HG02852 (cell line): ENCODE measurements around the gene AR.
"Not testable (repeated sequence)": the region's sequence is repeated elsewhere in the genome, so short reads cannot be mapped to it uniquely, and the experiment has no call there.

ENCODE experiments used
- ATAC-seq: cut with Tn5 transposase; IDR thresholded peaks from one replicate; pipeline ENCODE4 v1.9.1; 2021; ENCODE audit warnings: mild to moderate bottlenecking, moderate library complexity; ENCODE audit not compliant: unreplicated experiment

Gene AR

DNA sequence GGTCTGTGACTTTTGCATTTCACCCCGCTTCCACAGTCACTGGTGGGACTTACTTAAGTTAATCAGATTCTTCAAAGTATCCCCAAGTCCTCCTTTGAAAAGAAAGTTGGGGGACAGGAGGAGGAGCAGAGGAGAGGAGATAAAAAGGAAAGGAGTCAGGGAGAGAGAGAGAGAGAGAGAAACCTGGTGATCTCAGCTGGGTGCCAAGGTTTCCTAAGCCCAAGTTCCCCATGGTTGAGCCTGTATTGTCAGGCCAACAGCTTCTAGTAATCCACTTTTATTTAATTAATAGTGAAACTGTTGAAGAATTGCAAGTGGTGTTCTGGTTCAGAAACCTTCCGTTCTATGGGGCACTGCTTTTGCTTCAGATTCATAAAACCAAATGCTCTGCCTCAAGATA is 91.6 kb downstream of the AR start:
- ATAC-seq = no peak

DNA sequence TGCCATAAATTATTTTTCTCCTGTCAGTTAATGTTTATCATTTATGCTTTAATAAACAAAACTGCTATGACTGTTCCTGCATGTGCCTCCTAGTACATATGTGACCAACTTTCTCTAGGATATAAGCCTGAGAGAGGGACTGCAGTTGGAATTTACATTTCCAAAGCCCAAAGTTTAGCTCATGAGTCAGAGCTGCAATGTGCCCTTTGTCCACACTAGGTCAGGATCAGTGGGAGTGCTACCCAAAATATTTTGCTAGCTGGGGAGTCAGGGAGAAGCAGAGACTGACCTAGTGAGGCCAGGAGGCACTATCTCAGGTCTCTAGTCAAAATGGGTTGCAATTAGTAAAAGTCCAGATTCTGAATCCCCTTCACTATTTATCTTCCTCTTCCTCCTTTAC is 92.7 kb downstream of the AR start:
- ATAC-seq = no peak

DNA sequence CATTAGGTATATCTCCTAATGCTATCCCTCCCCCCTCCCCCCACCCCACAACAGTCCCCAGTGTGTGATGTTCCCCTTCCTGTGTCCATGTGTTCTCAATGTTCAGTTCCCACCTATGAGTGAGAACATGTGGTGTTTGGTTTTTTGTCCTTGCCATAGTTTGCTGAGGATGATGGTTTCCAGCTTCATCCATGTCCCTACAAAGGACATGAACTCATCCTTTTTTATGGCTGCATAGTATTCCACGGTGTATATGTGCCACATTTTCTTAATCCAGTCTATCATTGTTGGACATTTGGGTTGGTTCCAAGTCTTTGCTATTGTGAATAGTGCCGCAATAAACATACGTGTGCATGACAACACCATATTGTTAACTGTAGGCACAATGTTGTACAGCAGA is 93.5 kb downstream of the AR start:
- not testable (repeated sequence) for ATAC-seq

DNA sequence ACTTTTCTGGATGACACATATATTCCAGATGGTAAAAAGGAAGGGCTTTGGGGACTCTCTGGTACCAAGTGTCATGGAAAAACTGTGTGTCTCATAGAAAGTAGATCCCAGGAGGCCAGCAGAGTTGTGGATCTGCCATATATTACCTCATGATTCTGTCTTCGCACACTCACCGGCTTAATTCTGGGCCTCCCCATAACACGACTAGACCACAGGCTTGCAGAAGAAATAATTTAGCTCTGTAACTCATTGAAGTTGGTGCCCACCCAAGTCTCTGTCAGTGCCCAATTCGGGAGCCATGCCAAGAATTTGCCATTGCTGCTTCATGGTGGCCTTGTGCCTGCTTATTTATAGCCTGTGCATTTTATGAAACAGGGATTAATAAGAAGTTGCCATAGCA is 104.5 kb downstream of the AR start:
- no peak for ATAC-seq

DNA sequence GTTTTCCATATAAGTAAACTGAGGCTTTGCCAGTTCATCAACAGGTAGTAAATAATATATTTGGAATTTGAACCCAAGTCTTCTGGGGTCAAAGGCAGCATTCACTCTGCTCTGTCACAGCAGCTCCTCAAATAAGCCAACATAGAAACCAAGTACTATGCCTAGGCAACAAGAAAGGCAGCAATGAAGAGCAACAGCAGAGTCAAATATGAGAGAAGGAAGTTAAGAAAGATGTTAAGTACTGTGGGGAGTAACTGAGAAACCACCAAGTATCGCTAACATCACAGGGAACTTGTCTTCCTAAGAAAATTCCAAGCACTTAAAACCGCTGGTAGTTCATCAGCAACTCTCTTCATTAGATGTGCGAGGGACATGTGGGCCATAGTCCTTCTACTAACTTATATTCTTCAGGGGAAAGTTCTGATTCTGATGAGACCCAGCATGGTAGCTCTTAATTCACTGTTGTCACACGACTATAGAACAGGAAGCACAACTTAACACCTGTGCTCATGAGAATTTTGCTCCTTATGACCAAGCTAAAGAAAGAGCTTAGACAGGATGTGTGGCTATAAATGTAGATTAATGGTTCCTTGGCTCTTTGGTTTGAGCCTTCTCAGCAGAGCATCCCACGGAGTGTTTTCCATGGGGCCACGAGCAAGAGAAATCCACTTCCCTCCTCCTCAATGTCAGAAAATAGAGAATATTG is 107.8 kb downstream of the AR start:
- no peak for ATAC-seq

DNA sequence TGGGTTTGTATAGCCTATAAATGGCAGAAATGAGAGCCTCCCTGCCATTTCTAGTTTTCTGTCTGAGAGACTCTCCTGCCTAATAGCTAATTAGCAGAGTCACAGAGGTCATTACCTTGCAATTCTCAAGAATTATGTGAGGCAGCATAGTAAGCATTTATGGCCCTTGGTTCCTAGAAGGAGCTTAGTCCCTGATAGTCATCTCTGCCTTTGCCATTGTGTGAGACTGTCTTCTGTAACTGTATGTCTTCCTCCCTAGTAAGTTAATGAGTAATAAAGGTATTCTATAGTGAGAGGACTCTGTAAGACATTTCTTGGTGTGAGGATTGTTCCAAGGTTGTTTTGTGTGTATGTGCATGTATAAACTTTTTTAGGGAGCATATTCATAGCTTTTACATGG is 108.7 kb downstream of the AR start:
- no peak for ATAC-seq

DNA sequence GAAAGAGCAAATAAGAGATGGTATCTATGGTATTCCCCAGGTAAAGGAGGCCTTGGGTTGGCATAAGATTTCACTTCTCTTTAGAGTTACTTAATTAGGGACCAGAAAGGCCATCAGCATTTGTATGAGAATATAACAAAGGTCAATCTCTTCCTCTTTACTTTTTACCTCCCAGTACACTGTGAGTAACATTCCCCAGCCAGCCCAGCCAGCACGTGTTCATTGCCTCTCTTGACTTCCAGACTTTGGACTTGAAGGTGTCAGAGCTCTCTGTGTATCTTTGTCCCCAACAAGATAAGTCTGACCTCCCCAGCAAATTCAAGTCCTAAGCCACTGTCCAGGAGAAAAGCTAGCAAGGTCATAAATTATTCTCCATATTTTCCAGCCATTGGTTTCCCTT is 110.5 kb downstream of the AR start:
- ATAC-seq = no peak

DNA sequence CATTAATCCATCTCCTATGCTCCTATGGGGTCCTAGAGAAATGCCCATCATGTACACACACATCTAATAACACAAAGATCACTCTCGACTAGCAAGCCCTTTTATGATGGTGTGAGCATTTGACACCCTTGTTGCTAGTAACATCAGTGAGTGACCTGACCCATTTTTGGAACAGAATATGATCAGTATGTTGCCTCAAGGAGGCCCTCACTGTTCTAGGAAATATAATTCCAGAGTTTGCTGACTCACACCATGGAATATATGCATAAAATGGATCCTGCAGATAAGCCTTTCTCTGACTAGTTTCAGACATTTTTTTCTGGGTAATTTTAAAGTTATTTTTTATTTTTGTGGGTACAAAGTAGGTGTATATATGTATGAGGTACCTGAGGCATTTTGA is 121.8 kb downstream of the AR start:
- ATAC-seq = no peak

DNA sequence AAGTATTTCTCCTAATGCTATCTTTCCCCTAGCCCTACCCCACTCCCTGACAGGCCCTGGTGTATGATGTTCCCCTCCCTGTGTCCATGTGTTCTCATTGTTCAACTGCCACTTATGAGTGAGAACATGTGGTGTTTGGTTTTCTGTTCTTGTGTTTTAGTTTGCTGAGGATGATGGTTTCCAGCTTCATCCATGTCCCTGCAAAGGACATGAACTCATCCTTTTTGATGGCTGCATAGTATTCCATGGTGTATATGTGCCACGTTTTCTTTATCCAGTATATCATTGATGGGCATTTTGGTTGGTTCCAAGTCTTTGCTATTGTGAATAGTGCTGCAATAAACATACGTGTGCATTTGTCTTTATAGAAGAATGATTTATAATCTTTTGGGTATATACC is 126.9 kb downstream of the AR start:
- not testable (repeated sequence) for ATAC-seq

DNA sequence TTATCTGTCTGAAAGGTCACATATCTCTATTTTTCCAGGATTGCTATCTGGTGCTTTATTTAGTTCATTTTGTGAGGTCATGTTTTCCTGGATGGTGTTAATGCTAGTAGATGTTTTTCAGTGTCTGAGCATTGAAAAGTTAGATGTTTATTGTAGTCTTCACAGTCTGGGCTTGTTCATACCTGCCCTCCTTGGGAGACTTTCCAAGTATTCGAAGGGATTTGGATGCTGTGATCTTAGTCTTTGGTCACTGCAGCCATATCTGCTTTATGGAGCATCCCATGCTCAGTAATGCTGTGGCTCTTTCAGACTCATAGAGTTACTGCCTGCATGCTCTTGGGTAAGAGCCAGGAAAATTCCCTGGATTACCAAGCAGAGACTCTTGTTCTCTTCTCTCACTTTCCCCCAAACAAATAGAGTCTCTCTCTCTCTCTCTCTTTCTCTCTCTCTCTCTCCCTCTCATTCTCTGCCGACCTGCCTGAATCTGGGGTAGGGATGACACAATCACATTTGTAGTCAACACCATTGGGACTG is 130.0 kb downstream of the AR start:
- no peak for ATAC-seq

DNA sequence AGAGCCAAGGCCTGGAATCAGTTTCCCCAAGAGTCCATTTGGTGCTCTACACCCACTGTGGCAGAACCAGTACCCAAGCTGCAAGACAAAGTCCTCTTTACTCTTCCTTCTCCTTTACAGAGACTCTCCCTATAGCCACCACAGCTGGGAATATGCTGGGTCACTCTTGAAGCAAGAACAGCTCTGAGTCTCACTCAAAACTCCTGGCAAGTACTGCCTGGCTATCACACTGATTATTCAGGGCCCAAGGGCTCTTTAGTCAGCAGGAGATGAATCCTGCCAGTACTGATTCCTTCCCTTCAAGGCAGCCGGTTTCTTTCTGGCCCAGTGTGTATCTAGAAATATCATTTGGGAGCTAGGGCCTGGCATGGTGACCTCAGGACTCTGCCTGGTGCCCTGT is 130.9 kb downstream of the AR start:
- no peak for ATAC-seq

DNA sequence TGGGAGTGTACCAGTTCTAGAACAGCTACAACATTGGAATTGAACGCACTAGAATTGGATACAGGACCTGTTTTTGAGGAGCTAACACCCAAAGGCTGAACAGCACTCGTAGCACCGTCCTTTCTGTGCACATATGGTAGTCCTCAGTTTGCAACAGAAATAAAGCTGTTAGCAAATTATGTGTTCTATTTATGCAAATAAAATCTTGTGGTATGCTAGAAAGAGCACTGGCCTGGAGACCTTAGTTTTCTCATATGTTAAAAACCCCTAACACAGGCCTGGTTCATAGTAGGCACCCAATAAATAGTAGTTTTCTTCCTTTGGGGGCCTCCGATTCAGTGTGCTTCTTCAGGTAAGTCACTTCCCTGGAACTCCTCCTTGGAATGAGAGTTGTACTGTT is 140.3 kb downstream of the AR start:
- ATAC-seq = no peak

DNA sequence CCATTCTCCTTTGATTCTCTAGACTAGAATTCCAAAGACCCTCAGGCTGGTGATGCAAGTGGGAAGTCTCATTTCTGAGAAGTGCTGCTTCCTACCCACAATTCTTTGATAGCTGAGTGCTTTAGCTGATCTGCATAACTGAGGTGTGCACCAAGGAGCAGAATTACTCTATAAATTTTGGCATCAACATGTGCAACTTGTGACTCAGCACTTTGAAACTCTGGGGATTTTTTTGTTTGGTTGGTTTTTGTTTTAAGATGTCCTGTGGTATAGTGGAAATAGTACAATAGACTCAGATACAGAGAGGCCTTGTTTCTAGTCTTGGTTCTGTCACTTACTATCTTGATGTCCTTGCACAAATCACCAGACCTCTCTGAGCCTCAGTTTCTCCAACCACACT is 148.4 kb downstream of the AR start:
- no peak for ATAC-seq

DNA sequence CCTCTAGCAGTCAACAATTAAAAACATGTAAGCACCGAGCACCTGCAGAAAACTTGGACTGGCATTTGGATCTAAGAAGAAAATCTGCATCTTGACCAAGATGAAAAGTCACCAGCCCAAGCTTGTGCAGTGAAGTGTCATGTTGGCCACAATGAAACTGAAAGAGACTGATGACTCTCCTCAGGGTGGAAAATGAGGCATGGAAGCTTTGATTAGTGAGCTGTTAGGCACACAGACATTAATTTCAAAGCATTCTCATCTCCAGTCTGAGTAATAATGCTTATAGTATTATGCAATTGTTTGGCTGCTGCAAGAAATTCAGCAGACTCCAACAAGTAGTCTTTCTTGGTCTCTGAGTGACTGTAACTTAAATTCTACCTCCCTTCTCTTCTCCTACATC is 150.1 kb downstream of the AR start:
- no peak for ATAC-seq

DNA sequence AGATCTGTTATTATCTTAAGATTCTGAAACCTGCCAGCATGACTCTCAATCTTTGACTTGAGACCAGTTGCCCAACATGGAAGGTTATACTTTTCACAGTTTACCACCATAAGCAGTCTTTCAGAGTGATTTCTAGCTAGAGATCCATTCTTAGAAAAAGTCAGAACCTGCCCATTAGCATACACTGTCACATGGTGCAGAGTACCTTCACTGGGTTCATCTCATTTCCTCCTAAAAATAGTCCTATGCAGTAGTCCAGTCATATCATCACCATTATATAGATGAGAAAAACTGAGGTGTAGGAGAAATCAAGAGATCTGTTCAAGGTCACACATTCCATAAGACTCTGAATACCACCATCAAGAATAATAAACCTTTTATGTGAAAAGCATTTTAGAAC is 153.6 kb downstream of the AR start:
- no peak for ATAC-seq

DNA sequence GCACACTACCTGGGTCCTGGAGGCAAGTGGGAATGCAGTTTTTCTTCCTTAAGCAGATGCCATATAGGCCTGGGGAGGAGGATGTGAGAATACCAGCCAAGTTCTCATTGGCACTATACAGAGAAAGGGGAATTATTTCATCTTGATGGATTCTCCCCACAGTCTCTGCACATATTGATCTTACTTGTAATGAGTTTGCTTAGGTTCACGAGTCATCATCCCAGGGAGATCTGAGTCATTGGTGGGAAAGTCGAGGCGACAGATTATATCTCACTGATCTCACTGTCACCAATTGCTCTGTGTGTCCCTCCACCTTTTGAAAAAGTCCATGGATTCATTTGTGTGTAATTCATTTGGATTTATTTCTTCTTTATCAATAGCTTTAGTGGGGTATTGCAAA is 156.8 kb downstream of the AR start:
- ATAC-seq = no peak

DNA sequence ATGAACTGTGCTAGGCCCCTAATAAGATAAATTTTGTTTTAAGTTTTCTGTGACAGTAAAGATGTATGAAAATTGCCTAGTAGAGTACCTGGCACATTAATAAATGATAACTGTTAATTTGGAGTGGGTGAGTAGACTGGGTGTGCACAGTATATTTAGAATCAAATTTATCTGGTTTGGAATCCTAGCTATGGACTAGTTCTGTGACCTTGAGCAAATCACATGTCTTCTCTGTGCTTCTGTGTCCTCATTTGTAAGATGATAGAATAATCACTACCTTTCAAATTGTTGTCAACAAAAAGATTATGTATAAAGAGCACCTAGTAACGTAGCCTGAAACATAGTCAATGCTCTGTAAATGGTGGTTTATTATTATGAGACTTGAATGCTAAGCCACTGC is 170.2 kb downstream of the AR start:
- ATAC-seq = no peak

DNA sequence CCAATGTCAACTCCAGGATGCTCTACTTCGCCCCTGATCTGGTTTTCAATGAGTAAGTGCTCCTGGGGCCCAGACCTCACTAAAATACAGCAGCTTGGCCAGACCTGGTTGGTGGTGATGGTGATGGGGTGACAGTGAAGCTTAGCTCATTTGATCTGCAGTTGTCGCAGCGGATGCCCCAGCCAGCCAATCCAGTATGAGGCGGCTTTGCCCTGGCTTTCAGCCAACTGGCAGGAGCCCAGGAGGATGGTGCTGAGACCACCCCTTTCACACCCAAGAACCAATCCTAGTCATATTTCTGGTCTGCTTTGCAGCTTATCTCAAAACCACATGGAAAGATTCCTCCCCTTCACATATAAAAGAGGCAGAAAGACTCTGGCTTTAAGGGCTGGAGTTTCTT is 173.8 kb downstream of the AR start:
- no peak for ATAC-seq

DNA sequence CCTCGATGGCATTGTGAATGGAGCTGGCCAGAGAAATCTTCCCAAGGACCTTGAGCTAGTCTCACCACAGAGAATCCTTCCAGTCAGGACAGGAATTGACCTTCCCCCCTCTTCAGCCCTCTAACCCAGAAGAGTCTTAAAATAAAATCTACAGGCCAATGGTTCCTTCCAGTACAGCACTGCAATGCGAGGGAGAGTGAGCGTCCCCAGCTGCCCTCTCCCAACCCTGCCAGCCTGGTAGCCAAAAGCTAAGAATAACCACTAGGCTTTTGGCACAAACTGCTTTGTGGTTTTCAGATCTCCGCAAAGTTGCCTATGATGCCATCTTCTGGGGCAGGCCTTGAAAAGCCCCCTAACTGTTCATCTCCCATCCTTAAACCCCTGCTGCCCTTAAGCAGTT is 175.1 kb downstream of the AR start:
- no peak for ATAC-seq

DNA sequence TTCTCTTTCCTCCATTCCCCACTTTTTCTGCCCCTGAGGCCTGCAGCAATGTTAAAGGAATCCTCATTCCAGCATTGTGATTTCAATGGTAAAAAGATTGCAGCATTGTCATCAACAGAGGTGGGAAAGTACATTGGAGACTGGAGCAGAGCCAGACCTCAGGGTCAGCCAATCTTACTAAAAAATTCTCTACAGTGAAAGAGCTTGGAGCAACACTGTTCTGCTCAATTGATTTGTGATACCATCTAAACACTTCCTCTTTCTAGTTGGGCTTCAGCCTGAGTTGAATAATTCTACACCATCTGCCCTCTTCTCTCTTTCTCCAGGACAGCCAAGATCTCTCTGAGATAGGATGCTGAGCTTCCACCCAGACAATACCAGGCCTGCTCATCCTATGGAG is 176.5 kb downstream of the AR start:
- ATAC-seq = no peak

DNA sequence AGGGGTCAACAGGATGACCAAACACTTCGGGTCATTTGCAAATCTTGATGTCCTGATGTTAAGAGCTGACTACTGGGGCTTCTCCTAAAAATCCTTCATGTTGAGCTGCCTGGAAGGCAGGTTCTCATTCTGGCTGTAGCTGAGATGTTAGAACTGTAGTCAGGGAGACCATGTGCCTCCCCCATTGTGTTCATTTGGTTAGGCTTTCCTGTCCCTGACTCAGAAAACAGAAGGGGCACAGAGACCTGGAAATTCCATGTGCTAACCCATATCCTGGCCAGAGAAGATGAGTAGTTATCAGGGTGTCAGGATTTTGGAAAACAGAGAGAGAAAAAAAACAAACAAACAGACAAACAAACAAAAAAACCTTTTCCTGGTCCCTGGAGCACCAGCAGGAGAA is 177.5 kb downstream of the AR start:
- no peak for ATAC-seq

DNA sequence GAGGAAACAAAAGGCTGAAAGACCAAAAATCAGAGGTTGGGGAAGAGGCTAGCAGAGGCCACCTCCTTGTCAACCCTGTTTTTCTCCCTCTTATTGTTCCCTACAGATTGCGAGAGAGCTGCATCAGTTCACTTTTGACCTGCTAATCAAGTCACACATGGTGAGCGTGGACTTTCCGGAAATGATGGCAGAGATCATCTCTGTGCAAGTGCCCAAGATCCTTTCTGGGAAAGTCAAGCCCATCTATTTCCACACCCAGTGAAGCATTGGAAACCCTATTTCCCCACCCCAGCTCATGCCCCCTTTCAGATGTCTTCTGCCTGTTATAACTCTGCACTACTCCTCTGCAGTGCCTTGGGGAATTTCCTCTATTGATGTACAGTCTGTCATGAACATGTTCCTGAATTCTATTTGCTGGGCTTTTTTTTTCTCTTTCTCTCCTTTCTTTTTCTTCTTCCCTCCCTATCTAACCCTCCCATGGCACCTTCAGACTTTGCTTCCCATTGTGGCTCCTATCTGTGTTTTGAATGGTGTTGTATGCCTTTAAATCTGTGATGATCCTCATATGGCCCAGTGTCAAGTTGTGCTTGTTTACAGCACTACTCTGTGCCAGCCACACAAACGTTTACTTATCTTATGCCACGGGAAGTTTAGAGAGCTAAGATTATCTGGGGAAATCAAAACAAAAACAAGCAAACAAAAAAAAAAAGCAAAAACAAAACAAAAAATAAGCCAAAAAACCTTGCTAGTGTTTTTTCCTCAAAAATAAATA is 179.9 kb downstream of the AR start:
- no peak for ATAC-seq
